Left cardiac atrium (tissue), 4 donors: ENCODE measurements around the gene SYT4. TPM values are rescaled to one million over a fixed set of nuclear protein-coding genes. Genes with fewer than 3 reads are reported as not detected.
"Not testable (repeated sequence)": the region's sequence is repeated elsewhere in the genome, so short reads cannot be mapped to it uniquely, and the experiment has no call there.

Source experiments
- ATAC-seq, 2 donors: fragments of 200-7000 bp; cut with Tn5 transposase; one replicate each; pipeline ENCODE4 v1.9.1; 2020; ENCODE audit warnings: mild to moderate bottlenecking in 2 of 2, moderate library complexity in 2 of 2
- DNase-seq: peaks from one replicate; pipeline ENCODE4 v3.0.0-alpha.2; 2020
- intact Hi-C, 2 donors: fragments of 100-400 bp; cut with DNase I; formaldehyde crosslinking; loops; one replicate each; pipeline versions ENCODE4 v1.14.1 to v1.15.1; 2022 to 2023
- long read RNA-seq: library from polyadenylated mRNA; unstranded; transcript quantifications from one replicate; pipeline ENCODE4 v2.0.0, GENCODE V29; 2021
- total RNA-seq, 2 donors: library from RNA; stranded (reverse); fragmentation: NEBNext Ultra II Directional; extraction: Animal tissue kit (Norgen Biotek cat#: 25700); gene quantifications; one replicate each; pipeline ENCODE4 v1.2.1, GENCODE V29; 2021
- donor health status: DM: no; HTN: yes; CAD: no.
- donor health status: DM: no; HTN: yes; CAD: no; lungs with severe emphysema.
- donor health status: DM: yes; HTN: yes; CAD: no.
- donor health status: Dilated cardiomyopathy.

The SYT4 gene, protein sequence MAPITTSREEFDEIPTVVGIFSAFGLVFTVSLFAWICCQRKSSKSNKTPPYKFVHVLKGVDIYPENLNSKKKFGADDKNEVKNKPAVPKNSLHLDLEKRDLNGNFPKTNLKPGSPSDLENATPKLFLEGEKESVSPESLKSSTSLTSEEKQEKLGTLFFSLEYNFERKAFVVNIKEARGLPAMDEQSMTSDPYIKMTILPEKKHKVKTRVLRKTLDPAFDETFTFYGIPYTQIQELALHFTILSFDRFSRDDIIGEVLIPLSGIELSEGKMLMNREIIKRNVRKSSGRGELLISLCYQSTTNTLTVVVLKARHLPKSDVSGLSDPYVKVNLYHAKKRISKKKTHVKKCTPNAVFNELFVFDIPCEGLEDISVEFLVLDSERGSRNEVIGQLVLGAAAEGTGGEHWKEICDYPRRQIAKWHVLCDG
- 1 to 10 TPM; 2.4 to 3.8 TPM for total RNA-seq
- long read RNA-seq, full-length matches to known transcripts = 2 of 2 reads
- long read RNA-seq, partial matches to known transcripts = 0 of 2 reads
- long read RNA-seq, other reads (novel, unspliced or antisense) = 0 of 2 reads

DNA sequence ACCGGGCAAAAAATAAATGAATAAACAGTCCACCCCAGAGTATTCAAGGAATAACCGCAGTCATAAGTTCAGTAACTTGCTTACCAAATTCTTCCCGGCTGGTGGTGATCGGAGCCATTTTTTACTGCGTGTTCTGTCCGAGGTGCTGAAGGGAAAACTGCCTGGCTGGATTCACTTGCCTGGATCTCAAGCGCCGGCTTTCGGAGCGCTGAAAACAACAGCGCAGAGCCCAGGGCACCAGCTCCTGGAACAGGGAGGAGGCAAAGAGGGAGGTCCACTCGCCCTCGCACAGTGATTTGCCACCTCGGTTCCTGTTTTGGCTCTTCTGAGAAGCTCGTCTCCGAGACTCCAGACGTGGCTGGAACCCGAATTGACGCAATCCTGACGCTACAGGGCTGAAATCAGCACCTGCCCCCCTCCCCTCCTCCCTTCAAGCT is at the start of gene SYT4:
Gene SYT4 (minus strand): TSS at position 327 of the 437 bp plus-strand sequence. CDS start 209 bp downstream, at position 118.
- intact Hi-C loops = loop anchor here in 1 of 2 donors (5.0 kb wide), 1 partner anchor 285 kb away; no protein-coding TSS in a partner anchor
- ATAC-seq (peak; percentile 86 to 96), DNase-seq (peak; percentile 56)

DNA sequence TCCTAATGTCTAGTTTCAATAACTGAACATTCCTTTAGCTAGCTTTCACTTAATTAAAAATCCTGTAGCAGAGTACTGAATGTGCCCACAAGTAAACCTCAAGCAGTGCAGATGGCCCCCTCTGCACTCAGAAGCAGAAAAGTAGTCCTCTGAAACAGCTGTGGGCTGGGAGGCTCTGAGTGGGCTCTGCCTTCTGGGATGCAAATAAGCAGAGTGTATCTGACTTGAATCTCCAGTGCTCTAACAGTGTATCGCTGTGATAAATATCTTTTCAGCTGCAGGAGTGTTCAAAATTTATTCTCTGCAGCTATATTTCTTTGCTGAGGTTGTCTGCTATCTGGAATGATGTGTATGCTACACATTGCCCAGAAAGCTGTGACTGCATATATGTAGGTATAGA is 44.8 kb upstream of the SYT4 start:
- intact Hi-C loops = no loop called here
- DNase-seq = no peak
- no peak for ATAC-seq

DNA sequence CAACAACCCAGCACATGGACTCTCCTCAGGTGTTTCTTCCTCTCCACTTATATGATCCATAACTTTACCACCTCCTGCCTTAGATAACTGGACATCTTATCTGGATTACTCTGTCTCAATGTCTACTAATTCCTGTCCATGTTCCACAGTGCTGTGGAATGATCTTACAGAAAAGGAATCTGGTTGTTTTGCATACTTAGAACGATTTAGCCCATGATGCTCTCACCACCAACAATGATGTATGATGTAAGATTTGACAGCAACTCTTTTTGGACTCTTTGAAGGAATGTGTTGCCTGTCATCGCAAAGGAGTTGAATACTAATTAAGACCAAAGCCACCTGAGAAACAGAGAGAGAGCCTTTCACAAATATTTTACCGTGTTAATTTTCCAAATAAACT is 37.7 kb upstream of the SYT4 start:
- peak in 1 of 2 donors; percentile 69 for ATAC-seq
- no peak for DNase-seq
- intact Hi-C loops = no loop called here

DNA sequence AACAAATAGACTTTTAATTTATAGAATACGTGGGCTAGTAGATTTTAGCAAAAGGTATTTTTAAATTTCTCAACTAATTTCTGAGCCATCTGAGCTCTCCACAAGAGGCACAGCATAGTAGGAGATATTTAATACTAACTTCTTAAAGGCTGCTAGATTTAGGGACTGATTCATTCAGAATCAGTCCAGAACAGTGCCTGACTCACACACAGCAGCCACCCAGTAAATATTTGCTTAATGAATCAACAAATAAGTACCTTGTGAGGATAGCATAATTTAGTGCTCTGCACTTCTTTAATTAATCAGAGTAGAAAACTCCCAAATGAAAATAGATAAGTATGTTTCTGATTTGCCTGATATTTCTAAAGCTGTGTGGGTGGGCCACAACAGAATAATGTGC is 35.6 kb upstream of the SYT4 start:
- ATAC-seq (peak in 1 of 2 donors; percentile 67), DNase-seq (no peak)
- intact Hi-C loops = no loop called here

DNA sequence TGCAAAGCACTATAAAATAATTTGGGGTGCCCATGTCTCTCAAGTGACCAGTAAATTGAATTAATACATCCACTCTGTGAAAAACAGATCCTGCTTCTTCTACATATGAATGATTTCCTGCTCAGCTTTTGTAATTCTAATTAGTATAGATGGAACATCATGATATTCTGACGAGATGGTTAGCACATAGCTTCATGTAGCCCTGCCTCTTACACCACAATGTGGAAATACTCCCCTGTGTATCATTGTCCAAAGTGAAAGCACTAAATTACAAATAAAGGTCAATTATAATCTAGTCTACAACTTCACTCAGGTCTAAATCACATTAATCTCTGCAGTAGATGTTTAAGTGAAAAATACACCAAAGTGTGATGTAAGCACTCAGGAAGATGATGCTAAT is 32.9 kb upstream of the SYT4 start:
- intact Hi-C loops = no loop called here
- no peak for ATAC-seq

DNA sequence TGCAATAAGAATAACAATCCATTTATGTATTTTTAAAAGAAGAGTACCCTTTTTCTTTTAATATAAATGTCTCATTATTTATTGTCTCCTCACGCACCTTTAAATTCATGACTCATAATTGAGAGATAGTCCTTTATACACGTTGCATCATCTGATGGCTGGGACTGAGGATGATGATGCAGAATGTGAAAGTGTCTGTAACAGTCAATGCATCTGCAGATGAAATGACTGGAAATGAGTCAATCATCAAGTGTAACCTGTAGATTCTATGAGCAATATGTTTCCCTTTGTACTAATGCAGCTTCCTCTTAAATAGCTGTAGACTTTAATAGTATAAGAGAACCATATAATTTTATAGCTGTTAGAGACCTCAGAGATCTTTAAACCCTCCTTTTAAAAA is 26.1 kb upstream of the SYT4 start:
- intact Hi-C loops = no loop called here
- no peak for ATAC-seq

More for the DNA sequence above, 32.9 kb upstream of the SYT4 start:
- no peak for DNase-seq

DNA sequence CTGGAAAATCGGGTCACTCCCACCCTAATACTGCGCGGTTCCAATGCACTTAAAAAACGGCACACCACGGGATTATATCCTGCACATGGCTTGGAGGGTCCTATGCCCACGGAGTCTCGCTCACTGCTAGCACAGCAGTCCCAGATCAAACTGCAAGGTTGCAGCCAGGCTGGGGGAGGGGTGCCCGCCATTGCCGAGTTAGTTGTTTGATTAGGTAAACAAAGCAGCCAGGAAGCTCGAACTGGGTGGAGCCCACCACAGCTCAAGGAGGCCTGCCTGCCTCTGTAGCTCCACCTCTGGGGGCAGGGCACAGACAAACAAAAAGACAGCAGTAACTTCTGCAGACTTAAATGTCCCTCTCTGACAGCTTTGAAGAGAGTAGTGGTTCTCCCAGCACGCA is 8.9 kb upstream of the SYT4 start:
- DNase-seq, ATAC-seq, intact Hi-C loops: not testable (repeated sequence)

More for the DNA sequence above, 26.1 kb upstream of the SYT4 start:
- DNase-seq = no peak

DNA sequence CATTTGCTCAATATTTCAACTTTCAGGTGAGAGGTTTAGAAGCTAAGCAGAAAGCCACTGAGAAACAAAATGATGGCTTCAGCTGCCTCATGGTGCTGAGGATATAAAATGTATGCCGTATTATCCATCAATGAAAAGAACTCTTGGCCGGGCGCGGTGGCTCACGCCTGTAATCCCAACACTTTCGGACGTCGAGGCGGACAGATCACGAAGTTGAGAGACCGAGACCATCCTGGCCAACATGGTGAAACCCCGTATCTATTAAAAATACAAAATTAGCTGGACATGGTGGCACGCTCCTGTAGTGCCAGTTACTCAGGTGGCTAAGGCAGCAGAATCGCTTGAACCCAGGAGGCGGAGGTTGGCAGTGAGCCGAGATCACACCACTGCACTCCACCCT is 6.0 kb upstream of the SYT4 start:
- intact Hi-C loops = no loop called here
- ATAC-seq (no peak), DNase-seq (no peak)

DNA sequence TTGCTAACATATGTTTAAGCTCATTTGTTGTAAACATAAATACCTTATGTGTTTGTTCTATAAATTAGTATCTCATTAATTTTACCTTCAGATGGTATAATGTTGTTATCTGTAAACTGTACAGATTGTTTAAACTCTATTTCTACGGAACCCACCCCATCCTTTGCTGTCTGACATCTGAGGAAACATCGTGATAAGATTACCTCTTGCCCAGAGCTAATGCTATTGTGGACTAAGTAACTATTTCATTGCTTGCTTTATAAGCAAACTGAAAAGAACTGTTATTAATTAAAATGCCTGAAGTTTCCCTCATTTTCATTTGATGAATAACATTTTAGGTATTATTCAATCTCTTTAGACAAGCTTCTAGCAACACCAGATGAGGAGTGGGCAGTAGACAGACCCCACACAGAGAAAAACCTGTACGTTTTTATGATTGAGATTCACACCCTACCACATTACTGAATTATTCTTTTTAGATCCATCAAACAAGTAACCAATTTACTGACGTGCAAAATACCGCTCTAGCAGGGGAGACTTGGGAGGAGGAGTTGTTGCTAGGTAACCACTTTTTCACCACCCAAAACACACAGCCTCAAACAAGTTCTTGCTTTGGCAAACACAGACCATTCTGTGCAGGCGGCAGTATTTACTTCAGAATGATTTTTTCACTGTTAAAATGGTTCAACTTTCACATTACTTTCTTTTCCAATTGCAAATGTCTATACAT is 1.9 kb upstream of the SYT4 start:
- DNase-seq = no peak
- intact Hi-C loops = loop anchor here in 1 of 2 donors (5.0 kb wide), 1 partner anchor 283 kb away; no protein-coding TSS in a partner anchor
- peak in 1 of 2 donors; percentile 85 for ATAC-seq

DNA sequence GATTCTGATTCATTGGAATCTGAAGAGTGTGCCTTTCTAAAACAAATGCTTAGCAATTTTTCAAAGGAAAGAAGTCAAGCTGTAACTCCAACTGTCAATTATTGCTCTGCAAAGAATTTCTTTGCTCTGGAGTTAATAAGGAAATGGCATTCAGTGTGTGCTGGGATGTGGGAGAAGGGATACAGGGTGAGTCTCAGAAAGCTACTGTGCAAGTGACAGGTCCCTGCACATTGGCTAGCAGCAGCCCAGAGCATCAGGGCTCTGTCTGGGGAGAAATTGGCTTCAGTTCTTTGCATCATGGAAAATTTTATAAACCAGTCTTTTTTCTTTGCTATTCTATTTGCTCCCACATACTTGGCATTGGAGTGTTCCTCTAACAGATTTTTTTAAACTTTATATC is 1.1 kb upstream of the SYT4 start:
- intact Hi-C loops = loop anchor here in 1 of 2 donors (5.0 kb wide), 1 partner anchor 284 kb away; no protein-coding TSS in a partner anchor
- ATAC-seq (no peak), DNase-seq (no peak)

DNA sequence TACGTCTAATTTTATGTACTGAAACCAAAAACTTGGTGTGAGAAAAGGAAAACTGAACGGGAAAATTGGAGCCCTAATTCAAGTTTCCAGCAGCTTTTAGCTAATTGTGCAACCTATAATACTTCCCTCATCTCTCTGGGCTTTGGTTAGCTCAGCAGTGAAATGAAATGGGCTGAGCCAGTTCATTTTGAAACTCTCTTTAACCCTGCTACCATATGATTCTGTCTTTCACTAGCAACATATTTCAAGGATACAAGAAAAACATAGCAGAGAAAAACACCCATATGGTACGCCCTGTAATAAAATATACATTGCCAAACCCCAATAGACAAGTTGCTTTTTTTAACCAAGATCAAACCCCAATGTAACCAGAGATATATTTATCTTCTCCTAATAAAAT is 799 bp downstream of the SYT4 start:
- ATAC-seq (peak in 1 of 2 donors; percentile 35), DNase-seq (no peak)
- intact Hi-C loops = loop anchor here in 1 of 2 donors (5.0 kb wide), 1 partner anchor 286 kb away; no protein-coding TSS in a partner anchor

DNA sequence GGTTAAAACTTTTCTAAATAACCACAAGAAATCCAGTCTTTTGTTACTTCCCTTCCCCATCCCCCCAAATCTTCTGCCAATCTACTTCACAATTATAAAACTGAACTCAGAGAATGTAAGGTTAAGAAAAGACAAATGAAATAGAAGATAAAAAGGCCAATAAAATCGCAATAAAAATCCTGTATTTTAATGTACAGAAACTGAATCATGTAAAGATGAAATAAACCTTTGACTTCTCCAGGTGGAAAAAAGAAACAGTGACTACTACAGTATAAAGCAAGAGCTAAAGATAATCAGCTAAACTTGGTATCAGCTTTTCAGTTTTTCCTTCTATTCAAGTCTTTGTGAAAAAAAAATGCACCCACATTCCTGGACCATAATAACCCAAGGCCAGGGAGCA is 1.7 kb downstream of the SYT4 start:
- intact Hi-C loops = loop anchor here in 1 of 2 donors (5.0 kb wide), 1 partner anchor 287 kb away; no protein-coding TSS in a partner anchor
- no peak for ATAC-seq
- no peak for DNase-seq

DNA sequence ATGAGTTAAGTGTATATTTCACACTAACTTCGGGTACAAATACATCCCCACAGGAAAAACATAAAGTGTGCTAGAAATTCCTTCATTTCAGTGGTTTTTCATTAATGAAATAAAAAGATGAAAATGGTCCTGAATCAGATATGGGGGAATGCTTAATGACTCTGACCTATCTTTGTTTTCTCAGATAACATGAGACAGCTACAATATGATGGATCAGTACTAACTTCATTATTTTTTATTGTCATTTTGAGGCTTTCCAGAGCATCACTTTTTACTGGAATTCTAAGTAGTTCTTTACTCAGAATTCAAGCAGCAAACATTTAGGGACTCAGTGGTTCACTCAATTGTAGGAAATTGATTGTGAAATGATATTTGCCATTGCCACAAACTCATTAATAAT is 2.8 kb downstream of the SYT4 start:
- ATAC-seq = no peak
- no peak for DNase-seq
- intact Hi-C loops = loop anchor here in 1 of 2 donors (5.0 kb wide), 2 partner anchors 677 to 1162 kb away; no protein-coding TSS in a partner anchor

DNA sequence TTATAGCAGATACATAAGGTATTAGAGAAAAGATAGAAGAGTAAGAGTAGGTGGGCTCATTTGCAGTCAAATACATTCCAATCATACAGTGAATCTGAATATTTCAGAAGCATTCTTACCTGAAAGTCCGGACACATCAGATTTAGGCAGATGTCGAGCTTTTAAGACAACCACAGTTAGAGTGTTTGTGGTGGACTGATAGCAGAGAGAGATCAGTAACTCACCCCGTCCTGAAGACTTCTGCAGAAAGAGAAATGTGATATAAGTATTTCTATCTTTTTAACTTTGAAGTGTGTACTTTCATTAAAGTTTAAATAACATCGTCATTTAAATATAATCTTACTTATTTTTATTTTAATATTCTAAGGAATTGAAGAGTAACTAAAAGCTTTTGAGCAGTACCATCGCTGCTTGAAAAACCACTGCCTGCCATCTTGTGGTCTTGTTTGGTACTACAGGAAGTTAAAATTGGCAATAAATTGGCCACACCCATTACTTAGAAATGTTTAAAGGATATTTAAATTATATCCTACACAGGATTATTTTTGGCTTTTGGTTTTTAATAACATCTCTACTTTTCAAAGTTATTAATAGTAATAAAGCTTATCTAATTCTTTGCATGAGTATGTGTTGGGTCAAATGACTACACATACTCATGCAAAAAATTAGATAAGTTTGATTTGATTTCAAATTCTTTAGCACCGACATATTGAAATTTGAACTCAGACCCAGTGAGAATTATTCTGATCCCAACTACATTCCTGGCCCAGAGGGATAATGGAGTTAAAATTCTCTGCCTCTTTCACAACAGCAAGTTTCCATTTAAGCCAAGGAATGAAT is 5.5 kb downstream of the SYT4 start:
- intact Hi-C loops = loop anchor here in 1 of 2 donors (2.0 to 5.0 kb wide), 3 partner anchors 675 to 1160 kb away; no protein-coding TSS in a partner anchor
- ATAC-seq = no peak
- DNase-seq = no peak

DNA sequence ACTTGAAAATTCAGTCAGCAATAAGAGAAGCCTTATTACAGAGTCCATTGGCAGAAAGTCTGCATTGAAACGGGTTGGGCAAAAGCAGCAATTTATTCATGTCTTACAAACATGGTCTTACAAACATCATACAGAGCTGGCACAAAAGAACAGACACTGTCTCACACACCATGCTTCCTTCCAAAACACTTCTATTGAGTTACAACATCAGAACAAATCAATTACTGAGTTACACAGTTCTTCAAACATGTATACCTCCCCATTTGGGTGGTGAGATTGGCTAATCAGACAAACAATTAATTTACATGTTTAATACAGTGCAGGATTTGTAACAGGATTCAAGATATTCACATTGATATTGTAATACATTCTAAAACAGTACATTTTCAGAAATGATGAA is 9.5 kb downstream of the SYT4 start:
- intact Hi-C loops = no loop called here
- no peak for DNase-seq
- no peak for ATAC-seq

DNA sequence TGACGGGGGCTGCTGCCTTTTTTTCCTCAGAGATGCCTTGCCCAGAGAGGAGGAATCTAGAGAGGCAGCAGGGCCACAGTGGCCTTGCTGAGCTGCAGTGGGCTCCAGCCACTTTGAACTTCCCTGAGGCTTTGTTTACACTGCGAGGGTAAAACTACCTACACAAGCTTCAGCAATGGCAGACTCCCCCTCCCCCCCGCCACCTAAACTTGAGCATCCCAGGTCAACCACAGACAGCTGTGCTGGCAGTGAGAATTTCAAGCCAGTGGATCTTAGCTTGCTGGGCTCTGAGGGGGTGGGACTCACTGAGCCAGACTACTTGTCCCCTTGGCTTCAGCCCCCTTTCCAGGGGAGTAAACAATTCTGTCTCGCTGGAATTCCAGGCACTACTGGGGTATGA is 11.8 kb downstream of the SYT4 start:
- DNase-seq (no peak), ATAC-seq (no peak)
- intact Hi-C loops = no loop called here

DNA sequence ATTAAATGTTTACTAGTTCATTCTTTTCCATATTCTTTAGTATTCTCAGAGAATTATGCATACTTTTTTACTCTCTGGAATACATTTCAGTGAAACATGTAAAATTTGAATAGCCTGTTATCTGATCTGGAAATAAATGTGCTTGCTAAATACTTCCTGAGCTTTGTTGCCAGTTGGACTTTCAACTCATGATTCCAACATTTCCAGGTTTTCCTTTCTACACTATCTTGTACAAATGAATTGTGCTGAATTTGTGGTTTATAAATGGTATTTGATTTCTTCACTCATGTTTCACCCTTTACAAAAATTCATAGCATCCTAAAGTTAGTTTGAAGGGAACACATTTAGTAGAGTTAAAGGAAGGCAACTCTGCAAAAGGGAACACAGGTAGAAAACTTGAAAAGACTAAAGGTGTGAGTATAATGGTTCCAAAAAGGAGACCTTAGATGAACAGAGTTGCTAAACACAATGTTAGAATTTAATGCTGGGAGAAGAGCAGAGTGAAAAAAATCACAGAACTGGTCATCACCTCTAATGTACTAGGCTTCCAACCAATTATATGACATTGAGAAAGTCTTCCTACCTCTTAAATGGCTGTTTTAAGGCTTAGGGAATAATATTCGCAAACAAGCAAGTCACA is 28.6 kb downstream of the SYT4 start:
- intact Hi-C loops = no loop called here
- ATAC-seq (no peak), DNase-seq (no peak)

DNA sequence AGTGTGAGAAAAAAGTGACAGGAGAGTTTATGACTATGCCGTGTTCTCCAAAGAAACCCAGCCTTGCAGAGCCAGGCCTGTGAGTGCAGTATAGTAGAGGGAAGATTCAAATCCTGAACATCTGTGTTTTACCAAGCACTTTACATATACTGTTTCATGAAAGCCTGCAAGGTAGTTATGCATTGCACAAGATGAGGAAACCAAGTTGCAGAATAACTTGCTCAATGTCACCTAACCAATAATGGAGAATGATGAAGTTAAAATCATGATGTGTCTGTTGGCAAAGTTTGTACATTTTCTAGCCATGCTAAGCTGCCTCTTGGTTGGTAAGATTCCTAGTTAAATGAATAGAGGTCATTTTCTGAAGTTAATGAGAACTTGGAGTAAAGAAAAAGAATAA is 29.3 kb downstream of the SYT4 start:
- intact Hi-C loops = no loop called here
- ATAC-seq (no peak), DNase-seq (no peak)
